Pulmonary artery endothelial cell (primary cell): ENCODE measurements around the gene NAALADL2. TPM values are rescaled to one million over a fixed set of nuclear protein-coding genes. Genes with fewer than 3 reads are reported as not detected.
"Not testable (repeated sequence)": the region's sequence is repeated elsewhere in the genome, so short reads cannot be mapped to it uniquely, and the experiment has no call there.

ENCODE experiments used
- DNase-seq: peaks from one replicate; pipeline ENCODE4 v3.0.0-alpha.2; 2011; ENCODE audit warnings: low read depth, low spot score
- total RNA-seq: library from RNA; depleted of rRNA; stranded (reverse); fragments of >200 nt; gene quantifications from 2 replicates; pipeline ENCODE4 v1.2.3, GENCODE V29; 2014

NAALADL2 gene
- total RNA-seq, 1 donor from 2014 or later, result 3.4 TPM

- no peak for DNase-seq
These were observed 401.1 kb downstream of the NAALADL2 start for GRCh38 chr3:175260145-175260794.

DNA sequence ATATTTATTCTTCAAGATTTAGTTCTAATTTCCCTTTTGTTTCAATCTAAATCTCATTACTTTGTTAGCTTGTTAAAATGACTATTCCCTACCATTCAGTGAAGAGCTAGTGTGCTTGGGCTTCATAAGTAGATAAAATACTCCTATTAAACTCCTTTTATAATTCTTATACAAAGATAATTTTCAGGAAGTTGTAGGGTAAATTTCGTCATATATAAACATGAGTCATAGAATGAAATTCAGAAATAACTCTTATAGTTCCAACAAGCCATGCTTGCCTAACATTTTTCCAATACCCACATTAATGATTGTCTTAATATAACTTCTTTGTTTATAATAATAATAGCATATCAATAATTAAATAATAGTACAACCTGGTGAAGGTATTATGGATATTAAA, 407.3 kb downstream of the NAALADL2 start:
- DNase-seq, result no peak

DNA sequence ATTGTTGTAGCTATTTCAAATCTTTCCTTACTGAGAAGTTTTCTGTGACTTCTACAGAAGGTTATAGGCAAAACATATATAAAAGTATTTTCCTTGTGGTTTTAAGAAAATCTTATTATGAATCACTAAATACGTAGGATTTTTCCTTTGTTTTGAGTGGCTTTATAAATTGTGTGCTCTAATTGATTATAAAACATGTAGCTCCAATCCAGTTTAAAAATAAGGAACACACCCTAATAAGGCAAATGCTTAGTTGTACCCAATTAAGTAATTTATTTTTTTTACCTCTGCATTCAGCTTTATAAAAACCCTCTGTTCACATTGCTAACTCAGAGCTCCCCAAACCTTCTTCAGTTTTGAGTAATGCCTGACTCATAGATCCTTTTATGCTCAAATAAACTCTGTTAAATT, 408.0 kb downstream of the NAALADL2 start:
- DNase-seq, result no peak

DNA sequence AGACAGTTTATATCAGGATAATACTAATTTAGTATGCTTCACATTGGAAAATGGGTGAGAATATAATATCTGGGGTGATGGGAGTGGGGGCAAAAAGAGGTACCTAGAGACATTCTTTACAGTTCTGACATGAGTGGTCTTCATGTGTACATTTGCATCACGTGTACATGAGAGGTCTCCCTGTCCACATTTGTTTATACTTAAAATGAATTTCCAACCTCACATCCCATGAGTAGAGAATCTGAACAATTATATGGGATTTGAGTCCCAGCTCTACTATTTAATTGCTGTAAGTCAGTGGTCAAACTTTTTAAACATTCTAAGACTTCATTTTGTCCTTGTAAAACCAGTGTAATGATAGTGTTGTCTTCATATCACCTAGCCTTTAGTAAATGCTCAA, 408.4 kb downstream of the NAALADL2 start:
- no peak for DNase-seq

DNA sequence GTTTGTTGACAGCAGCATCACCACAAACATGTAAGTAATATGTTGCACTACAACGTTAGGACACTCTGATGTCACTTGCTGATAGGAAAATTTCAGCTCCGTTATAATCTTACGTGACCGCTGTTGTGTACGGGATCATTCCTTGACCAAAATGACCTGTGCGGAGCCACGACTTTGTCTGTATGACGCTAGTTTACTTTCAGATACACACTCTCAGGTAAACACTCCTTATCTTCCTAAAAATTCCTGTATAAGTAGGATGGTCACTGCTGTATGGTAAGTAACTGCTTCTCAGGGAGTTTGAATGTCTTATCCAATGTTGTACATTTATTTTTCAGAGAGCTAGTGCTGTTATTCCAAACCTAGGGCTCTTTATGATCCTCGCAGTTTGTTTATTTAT, 410.3 kb downstream of the NAALADL2 start:
- DNase-seq, result no peak

DNA sequence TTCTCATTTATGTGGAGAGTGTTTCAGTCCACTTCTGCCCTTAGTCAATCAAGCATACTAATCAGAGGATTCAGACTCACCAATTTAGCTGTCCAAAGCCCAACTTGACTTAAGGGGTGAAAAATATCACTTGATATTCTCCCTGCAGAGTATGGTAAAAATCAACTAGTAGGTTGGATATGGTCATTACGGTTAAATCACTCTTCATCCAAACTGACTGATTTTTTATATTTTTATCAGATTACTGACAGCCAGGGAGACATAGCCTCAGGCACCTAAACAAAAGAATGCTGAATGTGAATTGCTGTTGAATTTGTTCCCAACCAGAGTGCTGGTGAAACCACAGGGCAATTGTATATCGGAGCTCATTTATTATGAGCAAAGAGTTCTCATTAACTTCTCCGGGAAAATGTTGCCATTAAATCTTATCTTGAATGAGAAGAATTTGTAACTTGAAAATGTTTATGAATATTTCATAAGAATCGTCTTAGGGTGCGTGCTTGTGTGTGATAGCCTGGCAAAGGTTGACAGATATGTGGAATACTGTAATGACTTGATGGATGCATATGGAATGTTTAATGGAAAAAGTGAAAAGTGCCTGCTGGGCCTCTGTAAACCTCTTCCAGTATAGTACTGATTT, 411.2 kb downstream of the NAALADL2 start:
- DNase-seq, result no peak

GRCh38 chr3:175270866-175271265, 411.7 kb downstream of the NAALADL2 start:
- DNase-seq, result no peak

GRCh38 chr3:175271465-175271864, 412.3 kb downstream of the NAALADL2 start:
- DNase-seq, result not testable (repeated sequence)

GRCh38 chr3:175272392-175272791, 413.3 kb downstream of the NAALADL2 start:
- no peak for DNase-seq

DNA sequence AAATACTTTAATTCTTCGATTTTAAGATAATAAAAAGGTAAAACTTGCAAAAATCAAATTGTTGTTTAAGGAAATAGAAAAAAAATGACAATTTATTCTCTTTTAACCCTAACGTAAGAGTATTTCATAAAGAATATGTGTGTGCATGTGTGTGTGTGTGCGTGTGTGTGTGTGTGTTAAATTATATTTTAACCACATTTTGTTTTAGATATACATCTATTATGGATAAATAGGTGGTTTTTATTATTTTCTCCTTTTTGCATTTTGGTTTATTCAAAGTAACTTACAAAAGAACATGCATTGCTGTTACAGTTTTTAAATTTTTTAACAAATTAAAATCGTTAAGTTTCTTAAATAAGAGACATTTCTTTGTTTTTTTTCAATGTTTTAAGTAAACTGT, 414.4 kb downstream of the NAALADL2 start:
- DNase-seq, result no peak

DNA sequence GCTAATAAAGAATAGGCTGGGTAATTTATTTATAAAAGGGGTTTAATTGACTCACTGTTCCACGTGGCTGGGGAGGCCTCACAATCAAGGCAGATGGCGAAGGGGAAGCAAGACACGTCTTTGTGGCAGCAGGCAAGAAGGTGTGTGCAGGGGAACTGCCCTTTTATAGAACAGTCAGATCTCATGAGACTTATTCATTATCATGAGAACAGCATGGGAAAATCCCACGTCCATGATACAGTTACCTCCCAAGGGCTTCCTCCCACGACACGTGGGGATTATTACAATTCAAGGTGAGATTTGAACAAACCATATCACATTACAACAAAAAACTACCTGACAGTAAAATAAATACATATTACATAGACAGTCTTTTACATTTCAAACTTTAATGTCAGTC, 414.9 kb downstream of the NAALADL2 start:
- DNase-seq, result no peak

DNA sequence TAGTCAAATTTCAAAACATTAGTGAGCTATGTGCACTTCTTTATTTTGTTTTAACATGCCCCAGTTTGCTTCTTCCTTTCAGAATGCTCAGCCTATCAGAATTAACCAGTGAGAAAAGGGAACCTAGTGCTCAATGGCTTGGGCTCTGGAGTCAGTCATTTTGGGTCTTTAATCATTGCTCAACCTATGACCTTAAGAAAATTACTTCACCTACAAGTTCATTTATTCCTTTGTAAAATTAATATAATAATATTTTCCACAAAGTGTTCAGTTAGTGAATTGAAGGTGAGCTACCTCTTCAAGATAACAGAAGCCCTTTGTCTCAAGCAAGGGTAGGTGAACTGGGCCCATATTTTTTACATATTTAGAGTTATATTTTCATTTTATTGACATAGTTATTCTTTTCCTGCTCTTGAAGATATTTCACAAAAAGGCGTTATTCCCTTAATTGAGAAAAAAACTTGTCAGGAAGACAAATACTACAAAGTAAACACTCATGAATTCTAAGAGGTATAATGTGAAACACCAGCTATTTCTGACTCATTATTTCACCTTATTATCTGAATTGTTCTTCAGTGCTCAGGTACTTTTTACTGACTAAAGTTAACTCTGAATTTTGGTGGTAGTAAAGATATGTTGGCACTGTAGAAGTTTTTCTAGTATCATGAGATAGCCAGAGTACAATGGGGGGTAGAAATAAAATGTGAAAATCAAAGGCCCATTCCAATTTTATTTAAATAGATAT, 415.5 kb downstream of the NAALADL2 start:
- no peak for DNase-seq

GRCh38 chr3:175278680-175279079, 419.5 kb downstream of the NAALADL2 start:
- DNase-seq, result no peak

- DNase-seq, result no peak
These were observed 420.3 kb downstream of the NAALADL2 start for GRCh38 chr3:175279457-175279856.

DNA sequence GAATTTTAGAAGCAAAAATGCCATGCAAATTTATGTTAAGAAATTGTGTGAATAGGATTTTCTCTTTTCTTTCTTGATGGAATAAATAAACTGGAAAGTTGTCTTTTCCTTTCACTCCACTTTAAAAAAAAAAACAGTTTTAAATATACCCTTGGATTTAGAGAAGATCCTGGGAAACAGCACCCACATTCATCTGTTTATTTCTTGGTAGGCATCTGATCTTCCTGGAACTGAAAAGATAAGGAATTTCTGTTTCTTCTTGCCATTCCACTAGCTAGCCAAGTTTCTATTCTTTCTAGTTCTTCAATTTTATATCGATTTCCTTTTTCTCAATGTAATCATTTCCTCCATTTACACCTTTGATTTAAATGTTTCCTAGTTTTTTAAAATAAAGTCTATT, 420.8 kb downstream of the NAALADL2 start:
- DNase-seq, result no peak

GRCh38 chr3:175287361-175287963, 428.3 kb downstream of the NAALADL2 start:
- DNase-seq, result no peak

- no peak for DNase-seq
These were observed 429.5 kb downstream of the NAALADL2 start for GRCh38 chr3:175288621-175289020.

DNA sequence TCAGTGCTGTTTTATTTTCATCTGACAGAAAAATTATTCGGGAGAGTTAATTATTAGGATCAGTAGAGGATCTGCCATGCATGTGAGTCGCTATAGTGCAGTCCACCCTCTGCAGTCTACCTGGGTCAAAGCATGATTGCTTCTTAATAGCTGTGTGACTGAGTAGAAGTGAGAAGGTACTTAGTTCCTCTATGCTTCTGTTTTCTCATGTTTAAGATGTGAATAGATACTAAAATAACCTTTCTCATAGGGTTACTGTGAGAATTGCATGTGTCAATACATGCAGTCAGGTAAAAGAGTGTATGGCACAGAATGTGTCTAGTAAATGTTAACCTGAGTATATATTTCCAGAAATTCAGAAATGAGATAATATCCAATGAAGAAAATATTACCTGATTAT, 435.7 kb downstream of the NAALADL2 start:
- DNase-seq, result no peak

- no peak for DNase-seq
These were observed 436.4 kb downstream of the NAALADL2 start for GRCh38 chr3:175295248-175296130.

- DNase-seq, result no peak
These were observed 438.1 kb downstream of the NAALADL2 start for GRCh38 chr3:175297216-175297615.

DNA sequence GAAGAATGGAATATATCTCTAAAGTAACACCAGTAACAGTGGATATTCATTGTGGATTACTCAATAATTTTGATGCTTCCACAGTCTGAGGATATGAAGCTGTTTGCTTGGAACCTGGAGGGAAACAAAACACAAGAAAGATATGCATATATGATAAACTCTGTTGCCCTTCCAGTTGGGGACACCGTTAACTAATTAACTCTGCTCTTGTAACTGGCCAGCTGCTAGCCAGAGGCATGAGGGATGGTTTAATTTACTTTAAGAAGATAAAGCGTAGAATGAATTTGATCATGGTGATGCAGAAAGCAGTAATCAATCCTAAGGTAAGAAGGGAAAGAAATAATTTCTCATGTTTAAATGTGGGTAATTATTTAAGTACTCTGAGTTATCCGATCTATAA, 442.6 kb downstream of the NAALADL2 start:
- DNase-seq, result no peak
